ENCODE data around the gene CDK8. TPM values are rescaled to one million over a fixed set of nuclear protein-coding genes. Genes with fewer than 3 reads are reported as not detected.

The CDK8 gene
- total and polyA plus RNA-seq, 9 of the 15 experiments (the other 6 are each of a cell fraction or from before 2014, with no cell fraction given), result 11.3 to 33.7 (median 20.3) TPM

GRCh38 chr13:26257049-26257448 is 3.1 kb downstream of the CDK8 start (continued):
- TF ChIP-seq, protein P1, sequence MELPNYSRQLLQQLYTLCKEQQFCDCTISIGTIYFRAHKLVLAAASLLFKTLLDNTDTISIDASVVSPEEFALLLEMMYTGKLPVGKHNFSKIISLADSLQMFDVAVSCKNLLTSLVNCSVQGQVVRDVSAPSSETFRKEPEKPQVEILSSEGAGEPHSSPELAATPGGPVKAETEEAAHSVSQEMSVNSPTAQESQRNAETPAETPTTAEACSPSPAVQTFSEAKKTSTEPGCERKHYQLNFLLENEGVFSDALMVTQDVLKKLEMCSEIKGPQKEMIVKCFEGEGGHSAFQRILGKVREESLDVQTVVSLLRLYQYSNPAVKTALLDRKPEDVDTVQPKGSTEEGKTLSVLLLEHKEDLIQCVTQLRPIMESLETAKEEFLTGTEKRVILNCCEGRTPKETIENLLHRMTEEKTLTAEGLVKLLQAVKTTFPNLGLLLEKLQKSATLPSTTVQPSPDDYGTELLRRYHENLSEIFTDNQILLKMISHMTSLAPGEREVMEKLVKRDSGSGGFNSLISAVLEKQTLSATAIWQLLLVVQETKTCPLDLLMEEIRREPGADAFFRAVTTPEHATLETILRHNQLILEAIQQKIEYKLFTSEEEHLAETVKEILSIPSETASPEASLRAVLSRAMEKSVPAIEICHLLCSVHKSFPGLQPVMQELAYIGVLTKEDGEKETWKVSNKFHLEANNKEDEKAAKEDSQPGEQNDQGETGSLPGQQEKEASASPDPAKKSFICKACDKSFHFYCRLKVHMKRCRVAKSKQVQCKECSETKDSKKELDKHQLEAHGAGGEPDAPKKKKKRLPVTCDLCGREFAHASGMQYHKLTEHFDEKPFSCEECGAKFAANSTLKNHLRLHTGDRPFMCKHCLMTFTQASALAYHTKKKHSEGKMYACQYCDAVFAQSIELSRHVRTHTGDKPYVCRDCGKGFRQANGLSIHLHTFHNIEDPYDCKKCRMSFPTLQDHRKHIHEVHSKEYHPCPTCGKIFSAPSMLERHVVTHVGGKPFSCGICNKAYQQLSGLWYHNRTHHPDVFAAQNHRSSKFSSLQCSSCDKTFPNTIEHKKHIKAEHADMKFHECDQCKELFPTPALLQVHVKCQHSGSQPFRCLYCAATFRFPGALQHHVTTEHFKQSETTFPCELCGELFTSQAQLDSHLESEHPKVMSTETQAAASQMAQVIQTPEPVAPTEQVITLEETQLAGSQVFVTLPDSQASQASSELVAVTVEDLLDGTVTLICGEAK (IDR thresholded peaks at IDR 0.05), result no peak
- TF ChIP-seq, protein P1 (CRISPR knock-in tag; IDR thresholded peaks at IDR 0.05), result no peak
- no peak for TF ChIP-seq ZBTB43 (CRISPR knock-in tag; IDR thresholded peaks at IDR 0.05)
- TF ChIP-seq, protein P2, sequence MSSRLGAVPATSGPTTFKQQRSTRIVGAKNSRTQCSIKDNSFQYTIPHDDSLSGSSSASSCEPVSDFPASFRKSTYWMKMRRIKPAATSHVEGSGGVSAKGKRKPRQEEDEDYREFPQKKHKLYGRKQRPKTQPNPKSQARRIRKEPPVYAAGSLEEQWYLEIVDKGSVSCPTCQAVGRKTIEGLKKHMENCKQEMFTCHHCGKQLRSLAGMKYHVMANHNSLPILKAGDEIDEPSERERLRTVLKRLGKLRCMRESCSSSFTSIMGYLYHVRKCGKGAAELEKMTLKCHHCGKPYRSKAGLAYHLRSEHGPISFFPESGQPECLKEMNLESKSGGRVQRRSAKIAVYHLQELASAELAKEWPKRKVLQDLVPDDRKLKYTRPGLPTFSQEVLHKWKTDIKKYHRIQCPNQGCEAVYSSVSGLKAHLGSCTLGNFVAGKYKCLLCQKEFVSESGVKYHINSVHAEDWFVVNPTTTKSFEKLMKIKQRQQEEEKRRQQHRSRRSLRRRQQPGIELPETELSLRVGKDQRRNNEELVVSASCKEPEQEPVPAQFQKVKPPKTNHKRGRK (tag; IDR thresholded peaks at IDR 0.05), result no peak
- TF ChIP-seq ZNF76 (CRISPR knock-in tag; IDR thresholded peaks at IDR 0.05; ENCODE audit: borderline replicate concordance), result no peak
- TF ChIP-seq SMARCB1 (IDR thresholded peaks at IDR 0.05; ENCODE audit: insufficient read length, low read depth), result no peak

Data from K562 (cell line).